Effector CD4-positive, alpha-beta T cell (primary cell): ENCODE results near the gene AP1B1.
"Not testable (repeated sequence)": the region's sequence is repeated elsewhere in the genome, so short reads cannot be mapped to it uniquely, and the experiment has no call there.

Experiments used
- DNase-seq: peaks from one replicate; pipeline ENCODE4 v3.0.0-alpha.2; 2020

The AP1B1 gene

GRCh38 chr22:29348041-29348440 is 40.3 kb downstream of the AP1B1 start:
- no peak for DNase-seq

DNA sequence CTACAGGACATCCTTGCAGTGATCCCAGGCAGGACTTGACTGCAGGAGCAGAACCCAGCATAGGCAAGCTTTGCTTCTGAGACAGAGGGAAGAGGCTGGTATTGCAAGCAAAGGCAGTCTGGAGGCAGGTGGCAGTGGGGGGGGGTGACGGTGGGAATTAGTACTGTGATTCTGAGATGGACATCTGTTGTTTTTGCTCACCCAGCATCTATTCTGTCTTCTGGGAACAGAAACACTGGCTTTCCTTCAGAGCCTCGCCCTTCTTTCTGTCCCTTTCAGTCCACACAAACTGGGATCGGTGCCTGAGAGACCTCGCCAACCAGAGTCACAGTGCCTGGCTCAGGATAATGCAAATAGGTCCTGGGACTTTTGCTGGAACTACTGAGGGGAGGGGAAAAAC is 41.7 kb downstream of the AP1B1 start:
- no peak for DNase-seq

DNA sequence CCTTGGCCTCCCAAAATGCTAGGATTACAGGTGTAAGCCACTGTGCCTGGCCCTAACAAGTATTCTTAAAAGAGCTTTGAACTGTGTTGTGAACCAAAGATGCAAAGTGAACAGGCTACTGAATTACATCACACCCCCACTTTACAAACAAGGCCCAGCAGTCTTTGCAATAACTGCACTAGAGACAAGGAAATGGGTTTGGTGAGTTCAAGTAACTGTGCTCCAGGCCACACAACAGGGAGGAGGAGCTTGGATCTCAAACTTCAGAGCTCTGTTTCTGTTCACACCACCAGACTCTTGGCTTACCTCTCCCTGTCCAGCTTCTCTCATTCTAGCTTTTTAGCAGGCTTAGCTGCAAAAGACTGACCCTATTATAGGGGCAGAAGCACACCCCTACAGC is 42.4 kb downstream of the AP1B1 start:
- DNase-seq = no peak

DNA sequence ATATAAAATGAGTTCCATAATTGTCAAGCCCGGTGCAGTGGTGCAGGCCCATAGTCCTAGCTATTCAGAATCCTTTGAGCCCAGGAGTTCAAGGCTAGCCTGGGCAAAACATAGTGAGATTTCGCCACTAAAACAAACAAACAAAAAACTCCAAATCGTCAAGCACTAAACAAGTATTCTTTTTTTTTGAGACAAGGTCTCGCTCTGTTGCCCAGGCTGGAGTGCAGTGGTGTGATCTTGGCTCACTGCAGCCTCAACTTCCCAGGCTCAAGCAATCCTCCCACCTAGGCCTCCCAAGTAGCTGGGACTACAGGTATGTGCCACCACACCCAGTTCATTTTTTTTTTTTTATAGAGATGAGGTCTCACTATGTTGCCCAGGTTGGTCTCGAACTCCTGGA is 43.5 kb downstream of the AP1B1 start:
- DNase-seq = not testable (repeated sequence)

DNA sequence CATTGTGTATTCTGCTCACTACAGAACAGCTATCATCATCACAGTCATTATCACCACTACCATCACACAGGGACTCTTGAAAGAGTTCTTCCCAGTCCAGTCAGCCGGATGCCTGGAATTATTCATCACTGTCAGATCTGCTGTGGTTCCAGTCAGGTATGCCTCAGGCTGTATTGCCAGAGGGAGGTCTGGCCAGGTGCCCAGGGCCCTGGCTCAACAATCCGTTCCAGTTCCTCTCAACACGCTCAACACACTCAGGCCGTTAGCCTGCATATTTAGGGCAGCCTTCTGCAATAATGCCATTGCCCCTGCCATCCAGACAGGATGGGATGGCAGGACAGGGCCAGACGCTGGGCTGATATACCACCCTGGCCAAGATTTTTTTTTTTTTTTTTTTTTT is 44.2 kb downstream of the AP1B1 start:
- DNase-seq = no peak

- no peak for DNase-seq
Measured at GRCh38 chr22:29343313-29343805, 45.0 kb downstream of the AP1B1 start.

DNA sequence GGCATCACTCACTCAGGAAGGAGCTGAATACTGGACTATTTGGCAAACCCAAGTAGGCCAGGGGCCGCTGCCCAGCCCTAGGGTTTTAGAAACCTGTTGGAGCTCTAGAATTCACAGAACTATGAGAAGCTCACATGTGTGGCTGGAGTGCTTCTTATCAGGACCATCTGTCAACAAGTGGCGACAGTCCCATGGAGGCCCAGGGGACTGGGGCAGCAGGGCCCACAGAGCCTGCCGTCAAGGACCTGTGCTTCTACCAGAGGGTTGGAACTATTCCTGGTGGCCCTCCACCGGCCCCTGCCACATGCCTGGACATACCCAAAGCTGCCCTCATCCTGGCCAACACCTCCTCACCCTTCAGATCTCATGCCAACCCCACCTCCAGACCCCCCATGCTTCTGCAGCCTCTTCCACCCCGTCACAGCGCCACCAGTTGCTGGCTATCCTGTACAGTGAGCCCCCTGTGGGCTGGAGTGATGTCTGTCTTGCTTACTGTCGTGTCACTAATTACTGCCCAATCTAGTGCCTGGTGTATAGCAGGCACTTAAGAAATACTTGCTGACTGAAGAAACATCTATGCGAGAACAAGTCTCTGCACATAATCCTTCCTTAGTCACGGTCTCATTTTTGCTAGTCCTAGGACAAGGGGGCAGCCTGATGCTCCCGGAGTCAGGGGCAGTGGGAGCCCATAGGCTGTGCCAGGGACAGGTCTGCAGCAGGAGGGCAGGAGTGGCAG is 45.6 kb downstream of the AP1B1 start:
- no peak for DNase-seq

DNA sequence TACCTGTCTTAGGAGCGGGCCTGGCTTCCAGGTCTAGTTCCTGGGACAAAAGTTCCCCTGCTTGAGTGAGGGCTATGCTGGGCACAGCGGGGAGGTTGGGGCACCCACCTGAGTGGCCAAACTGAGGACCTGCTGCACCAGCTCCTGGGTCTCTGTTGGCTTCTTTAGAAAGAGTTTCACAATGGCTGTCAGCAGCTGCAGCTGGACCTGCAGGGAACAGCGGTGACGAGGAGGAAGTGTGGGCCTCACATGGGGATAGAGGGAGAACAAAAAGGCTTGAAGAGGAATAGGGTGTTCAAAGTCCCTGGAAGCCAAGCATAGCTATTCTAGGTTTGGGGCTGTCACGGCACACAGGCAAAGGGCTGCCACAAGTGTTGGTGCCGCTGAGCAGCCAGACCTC is 46.2 kb downstream of the AP1B1 start:
- DNase-seq = no peak

- DNase-seq = no peak
Measured at GRCh38 chr22:29341849-29342127, 46.6 kb downstream of the AP1B1 start.

- no peak for DNase-seq
Measured at GRCh38 chr22:29341056-29341848, 47.1 kb downstream of the AP1B1 start.

DNA sequence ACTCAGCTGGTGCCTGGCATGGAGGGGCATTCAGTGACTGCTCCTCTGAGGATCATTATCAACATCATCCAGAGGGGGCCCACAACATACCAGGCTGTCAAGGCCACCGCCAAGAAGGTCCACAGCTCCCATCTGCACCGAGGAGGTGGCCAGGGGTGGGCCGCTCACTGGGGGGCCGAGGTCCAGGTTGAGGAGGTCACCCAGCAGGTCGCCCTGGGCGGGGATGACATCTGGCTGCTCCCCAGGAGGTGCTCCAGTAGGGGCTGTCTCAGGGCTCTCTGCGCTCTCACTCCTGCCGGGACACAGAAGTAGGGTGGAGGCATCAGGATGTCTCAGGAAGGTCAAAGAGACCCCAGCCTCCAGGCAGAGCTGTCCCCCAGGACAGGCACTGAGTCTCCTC is 47.8 kb downstream of the AP1B1 start:
- no peak for DNase-seq

GRCh38 chr22:29339381-29340235 is 48.8 kb downstream of the AP1B1 start:
- no peak for DNase-seq

GRCh38 chr22:29338398-29338797 is 50.0 kb downstream of the AP1B1 start:
- DNase-seq = no peak

DNA sequence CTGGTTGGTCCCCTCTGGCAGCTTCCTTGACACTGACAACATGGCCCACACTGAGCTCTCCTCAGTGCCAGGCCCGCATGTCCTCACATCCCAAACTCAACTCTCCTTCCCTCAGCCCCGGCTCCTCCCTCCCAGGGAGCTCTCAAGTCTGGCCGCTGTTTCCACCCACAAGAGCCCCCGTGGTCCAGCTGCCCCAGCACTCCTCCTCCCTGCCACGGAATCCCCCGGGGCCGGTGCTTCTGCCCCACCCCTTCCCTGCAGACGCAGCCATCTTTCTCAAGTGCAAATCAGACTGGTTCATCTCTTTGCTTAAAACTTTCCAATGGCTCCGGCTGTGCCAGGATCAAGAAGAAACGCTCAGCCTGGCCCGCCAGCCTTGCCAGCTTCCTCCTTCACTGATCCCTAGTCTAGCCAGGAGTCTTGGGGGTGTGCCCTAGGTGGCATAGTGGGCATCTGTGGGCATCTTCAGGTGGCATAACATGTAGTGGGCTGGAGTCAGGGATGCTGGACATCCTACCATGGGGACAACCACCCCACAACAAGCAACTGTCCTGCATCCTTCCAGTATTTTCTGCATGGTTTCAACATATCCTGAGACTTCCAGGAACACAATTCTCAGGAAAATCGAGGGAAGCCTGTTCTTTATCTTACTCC is 50.6 kb downstream of the AP1B1 start:
- no peak for DNase-seq

GRCh38 chr22:29336751-29337490 is 51.4 kb downstream of the AP1B1 start:
- no peak for DNase-seq

GRCh38 chr22:29335656-29336055 is 52.7 kb downstream of the AP1B1 start:
- no peak for DNase-seq

- DNase-seq = no peak
Measured at GRCh38 chr22:29334696-29335344, 53.5 kb downstream of the AP1B1 start.

GRCh38 chr22:29334148-29334547 is 54.2 kb downstream of the AP1B1 start:
- no peak for DNase-seq

DNA sequence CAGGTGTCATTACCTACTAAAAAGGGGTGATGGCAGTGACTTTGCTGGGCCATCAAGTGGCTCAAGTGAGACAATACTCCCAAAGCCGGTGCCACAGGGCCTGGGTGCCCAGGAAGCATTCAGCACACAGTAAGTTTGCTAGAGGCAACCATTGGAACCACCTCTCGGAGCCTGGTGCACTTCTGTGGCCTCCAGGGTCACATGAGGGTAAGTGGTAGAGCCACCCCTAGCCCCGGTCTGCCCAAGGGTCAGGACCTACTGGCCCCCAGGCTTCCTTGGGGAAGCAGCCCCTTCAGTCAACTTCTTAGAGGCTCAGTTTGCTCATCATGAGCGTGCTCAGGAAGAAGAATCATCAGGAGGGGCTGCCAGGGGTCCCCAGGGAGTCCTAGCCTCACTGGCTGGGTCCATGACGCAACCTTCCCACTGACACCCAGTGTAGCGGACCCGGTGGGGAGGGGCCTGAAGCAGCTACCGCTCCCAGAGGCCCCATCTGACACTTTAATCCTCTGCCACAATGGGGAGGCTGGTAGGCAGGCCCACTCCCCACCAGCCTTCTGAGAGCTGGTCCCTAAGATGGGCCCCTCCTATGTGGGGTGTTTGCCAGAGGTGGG is 55.4 kb downstream of the AP1B1 start:
- no peak for DNase-seq

DNA sequence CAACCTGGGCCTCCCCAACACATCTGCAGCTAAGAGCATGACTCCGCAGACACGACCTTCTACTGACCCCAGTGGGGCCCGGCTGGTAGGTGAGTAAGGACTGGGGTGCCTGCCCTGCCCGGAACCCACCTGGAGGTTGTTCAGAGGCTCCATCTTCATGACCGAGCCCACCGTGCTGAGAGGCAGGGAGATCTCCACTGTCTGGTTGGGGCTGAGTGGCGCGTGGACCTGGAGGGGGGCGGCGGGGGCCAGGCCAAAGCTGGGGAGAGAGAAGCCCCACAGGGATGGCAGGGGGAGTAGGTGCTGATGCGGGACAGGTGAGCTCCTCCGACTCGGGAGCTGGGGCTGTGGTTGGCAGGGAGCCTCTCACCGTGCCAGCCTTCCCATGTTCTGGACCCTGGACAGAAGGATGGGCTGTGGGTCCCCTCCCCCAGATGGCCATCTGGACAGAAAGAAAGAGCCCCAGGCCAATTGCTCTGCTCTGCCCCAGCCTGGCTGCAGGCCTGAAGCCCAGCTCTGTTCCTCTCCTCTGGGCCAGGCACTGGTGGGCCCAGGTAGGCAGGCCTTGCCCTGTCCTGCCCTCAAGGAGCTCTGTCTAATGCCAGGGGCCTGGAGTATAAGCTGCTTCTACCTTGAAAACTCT is 56.6 kb downstream of the AP1B1 start:
- DNase-seq = no peak

- DNase-seq = no peak
Measured at GRCh38 chr22:29331213-29331612, 57.2 kb downstream of the AP1B1 start.
